Hematopoietic multipotent progenitor cell treated with erythropoietin and hydrocortisone succinate and interleukin-3 and kit ligand, for 15 days (in vitro differentiated cells): ENCODE measurements around the gene TBC1D17.
A peak's percentile ranks its signal among the peaks of the same experiment; 100 is the strongest.

ENCODE experiments used
- DNase-seq: peaks from one replicate; pipeline ENCODE4 v3.0.0-alpha.2; 2015; ENCODE audit warnings: low spot score

TBC1D17 gene

GRCh38 chr19:49877020-49877878, at the start of gene TBC1D17, which contains the start of gene AKT1S1:
Gene TBC1D17 (plus strand): TSS chr19:49877702. CDS start chr19:49877724, 22 bp downstream.
Gene AKT1S1 (minus strand): TSS chr19:49877355. CDS start chr19:49873295, 4,060 bp downstream.
- peak; percentile 100 for DNase-seq

DNA sequence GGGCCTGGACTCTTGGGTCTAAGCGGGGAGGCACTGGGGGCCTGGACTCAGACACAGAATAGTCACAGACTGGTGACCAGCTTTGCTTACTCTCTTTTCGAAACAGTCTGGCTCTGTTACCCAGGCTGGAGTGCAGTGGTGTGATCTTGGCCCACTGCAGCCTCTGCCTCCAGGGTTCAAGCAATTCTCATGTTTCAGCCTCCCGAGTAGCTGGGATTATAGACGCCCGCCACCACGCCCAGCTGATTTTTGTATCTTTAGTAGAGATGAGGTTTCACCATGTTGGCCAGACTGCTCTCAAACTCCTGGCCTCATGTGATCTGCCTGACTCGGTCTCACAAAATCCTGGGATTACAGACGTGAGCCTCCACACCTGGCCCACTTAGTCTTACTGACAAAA, 48.3 kb upstream of the TBC1D17 start:
- no peak for DNase-seq

GRCh38 chr19:49829721-49830120, 47.8 kb upstream of the TBC1D17 start:
- DNase-seq = no peak

DNA sequence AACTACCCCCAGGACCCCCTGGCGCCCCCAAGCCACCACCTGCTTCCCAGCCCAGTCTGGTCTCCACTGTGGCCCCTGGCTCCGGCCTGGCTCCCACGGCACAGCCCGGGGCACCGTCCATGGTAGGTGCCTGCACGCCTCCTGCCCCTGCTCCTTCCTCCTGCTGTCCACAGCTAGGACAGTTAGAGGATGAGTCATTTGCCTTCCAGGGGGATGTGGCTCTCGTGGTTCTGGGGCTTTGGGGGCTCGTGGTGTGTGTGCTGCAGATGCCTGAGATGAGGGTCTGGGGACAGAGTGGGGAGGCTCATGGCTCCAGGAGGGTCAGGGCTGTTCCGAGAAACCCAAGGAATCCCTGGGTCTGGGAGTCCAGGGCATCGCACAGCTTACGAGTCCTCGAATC, 46.7 kb upstream of the TBC1D17 start:
- no peak for DNase-seq

DNA sequence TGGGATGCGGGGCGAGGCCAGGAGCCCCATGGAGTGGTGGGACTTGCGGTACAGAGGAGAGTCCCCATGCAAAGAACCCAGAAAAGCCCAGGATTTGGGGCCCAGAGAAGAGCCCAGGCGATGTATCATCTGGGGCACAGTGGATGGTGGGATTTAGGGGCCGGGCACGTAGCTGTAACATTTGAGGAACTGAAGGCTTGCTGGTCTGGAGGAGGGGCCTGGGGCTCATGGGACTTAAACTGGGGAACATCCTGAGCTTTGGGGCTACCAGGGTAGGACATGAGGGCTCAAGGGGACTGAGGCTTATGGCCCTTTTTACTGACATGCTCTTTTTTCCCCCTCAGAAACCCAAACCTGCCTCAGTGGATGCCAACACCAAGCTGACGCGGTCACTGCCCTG, 45.9 kb upstream of the TBC1D17 start:
- DNase-seq = no peak

DNA sequence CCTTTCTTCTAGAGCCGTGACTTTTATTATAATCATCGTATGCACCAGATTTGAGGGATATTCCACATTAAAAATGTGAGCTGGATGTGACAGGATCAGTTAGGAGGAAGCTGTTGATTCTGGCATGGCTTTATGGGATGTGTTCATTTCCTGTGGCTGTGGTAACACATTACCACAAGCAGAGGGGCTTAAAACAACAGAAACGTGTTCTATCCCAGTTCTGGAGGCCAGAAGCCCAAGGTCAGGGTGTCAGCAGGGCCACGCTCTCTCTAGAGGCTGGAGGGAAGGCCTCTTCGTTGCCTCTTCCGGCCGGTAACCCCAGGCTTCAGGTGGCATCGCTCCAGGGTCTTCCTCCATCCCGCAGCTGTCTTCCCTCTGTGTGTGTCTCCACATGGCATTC, 44.9 kb upstream of the TBC1D17 start:
- DNase-seq = no peak

DNA sequence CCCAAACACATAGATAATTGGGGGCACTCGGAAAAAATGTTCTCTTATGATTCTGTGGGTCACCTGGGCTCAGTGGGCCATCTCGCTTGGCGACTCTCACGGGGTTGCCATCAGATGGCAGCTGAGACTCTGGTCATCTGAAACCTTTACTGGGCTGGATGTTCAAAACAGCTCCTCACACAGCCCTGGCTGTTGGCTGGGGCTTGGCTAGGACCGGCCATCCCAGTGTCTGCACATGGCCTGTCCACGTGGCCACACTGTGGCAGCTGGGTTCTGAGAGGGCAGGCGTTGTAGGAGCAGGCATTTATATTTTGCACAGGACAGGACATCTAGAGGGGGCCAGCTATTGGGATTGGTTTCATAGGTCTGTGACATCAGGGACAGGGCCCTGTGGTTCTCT, 43.9 kb upstream of the TBC1D17 start:
- DNase-seq = no peak

DNA sequence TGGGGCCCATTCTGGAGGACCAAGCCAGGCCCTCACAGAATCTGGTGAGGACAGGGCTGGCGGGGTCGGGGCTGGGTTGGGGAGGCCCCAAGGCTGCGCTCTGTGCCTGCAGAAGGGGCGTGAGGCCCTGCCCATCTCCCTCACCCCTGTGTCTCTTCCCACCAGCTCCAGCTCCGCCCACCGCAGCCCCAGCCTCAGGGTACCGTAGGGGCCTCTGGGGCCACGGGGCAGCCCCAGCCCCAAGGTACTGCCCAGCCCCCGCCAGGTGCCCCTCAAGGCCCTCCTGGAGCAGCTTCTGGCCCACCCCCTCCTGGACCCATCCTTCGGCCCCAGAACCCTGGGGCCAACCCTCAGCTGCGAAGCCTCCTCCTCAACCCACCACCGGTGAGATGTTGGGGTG, 41.9 kb upstream of the TBC1D17 start:
- DNase-seq = no peak

- no peak for DNase-seq
These were observed 41.1 kb upstream of the TBC1D17 start for GRCh38 chr19:49836176-49837008.

DNA sequence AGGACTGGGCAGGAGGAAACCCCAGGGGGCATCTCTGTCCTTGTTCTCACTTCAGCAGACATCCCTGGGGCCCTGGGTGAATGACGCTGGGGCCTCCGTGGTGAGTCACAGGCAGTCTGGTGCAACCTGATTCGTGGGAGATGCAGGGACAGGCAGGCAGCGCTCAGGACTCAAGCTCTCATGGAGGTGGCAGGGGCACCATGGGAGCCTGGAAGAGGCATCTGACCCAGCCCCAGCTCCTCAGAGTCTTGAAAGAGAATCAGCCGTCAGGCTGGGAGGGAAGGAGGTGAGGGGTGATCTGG, 40.5 kb upstream of the TBC1D17 start:
- DNase-seq = no peak

DNA sequence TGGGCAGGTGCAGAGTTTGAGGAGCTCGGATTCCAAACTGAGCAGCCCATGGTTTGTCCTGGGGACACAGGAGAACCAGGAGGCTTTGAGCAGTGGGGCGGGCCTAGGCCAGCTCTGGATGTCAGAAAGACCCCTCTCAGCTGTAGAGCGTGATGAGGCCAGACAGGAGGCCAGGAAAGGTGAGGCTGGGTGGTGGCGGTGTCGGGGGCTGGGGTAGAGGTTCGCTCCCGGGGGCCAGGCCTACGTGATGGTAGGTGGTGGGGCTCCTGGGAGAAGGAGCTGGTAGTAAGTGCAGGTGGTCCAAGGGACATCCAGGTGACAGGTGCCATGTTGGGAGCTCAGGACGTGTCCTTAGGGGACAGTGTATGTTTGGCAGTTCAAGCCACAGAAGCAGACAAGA, 40.1 kb upstream of the TBC1D17 start:
- DNase-seq = no peak

GRCh38 chr19:49838885-49839588, 38.5 kb upstream of the TBC1D17 start:
- DNase-seq = no peak

DNA sequence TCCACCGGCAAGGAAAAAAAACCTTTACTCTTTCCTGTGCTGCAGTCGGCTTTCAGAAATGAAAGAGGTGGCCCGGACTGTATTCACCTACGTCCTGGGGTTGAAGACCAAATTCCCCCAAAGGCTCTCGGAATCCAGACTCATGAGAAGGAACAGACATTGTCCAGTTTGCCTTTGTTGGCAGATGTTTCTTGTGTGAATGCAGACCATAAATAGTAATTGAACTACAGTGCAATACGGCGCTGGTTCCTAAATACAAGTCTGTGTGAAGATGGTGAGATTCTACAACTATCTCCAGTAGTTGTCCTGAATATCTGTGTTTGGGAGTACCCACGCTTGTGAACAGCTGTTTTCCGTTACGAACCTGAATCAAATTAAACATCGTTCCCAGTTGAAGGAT, 37.8 kb upstream of the TBC1D17 start:
- DNase-seq = no peak

DNA sequence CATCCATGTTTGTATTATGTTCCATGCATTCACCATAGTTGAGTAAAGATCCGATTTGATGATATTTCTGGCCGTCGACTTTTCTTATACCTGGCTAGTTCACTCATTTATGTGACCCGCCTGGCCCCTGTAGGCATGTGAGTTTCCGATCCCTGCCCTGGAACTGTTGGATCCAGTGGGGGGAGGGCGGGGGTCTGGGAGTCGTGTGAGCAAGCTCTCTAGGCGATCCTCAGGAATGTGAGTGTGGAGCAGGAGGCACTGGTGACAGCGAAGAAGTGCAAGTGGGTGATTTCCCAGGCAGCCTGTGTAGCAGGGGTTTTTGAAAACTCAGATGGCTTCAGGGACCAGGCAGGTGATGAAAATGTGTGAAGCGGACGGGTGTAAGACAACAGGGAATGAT, 37.2 kb upstream of the TBC1D17 start:
- DNase-seq = no peak

GRCh38 chr19:49840736-49841249, 36.7 kb upstream of the TBC1D17 start:
- DNase-seq = no peak

GRCh38 chr19:49843265-49843664, 34.2 kb upstream of the TBC1D17 start:
- DNase-seq = no peak

GRCh38 chr19:49844138-49845095, 33.1 kb upstream of the TBC1D17 start:
- no peak for DNase-seq

DNA sequence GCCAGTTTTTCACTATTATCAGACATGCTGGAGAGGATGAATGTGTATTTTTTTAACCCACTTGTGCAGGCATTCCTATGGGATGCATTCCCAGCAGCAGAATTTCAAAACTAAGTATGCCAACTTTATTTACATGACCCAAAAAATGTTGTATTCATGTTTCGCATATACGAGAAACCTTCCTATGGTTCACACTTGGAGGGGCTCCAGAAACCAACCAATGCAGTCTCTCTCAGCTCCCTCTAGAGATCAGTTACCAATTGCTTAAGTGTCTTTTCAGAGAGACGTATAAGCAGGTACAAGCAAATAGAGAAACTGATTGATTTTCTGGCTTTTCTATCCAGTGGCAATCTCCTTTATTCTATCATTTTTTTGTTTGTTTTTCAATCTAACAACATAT, 32.1 kb upstream of the TBC1D17 start:
- no peak for DNase-seq

DNA sequence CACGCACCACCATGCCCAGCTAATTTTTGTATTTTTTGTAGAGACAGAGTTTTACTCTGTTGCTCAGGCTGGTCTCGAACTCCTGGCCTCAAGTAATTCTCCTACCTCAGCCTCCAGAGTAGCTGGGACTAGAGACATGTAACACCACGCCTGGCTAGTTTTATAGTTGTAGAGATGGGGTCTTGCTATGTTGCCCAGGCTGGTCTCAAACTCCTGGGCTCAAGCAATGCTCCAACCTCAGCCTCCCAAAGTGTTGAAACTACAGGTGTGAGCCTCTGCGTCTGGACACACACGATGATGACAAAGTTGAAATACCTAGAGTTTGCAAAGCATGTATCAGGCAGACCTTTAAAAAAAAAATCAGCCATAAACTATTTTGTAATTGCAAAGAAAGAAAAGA, 31.1 kb upstream of the TBC1D17 start:
- no peak for DNase-seq

- peak; percentile 41 for DNase-seq
These were observed 29.5 kb upstream of the TBC1D17 start for GRCh38 chr19:49847731-49848696.
